HEK293T (cell line): Measurements from ENCODE around the gene NFKBIA.

Experiments used
- BHLHE40 ChIP-seq: fragments of 450-650 bp; IDR thresholded peaks from 2 replicates; pipeline ENCODE4 v1.6.1; 2016; ENCODE audit warnings: mild to moderate bottlenecking, moderate library complexity, borderline replicate concordance
- CTBP1 ChIP-seq: fragments of 450-650 bp; IDR thresholded peaks from 2 replicates; pipeline ENCODE4 v1.6.1; 2016; ENCODE audit warnings: borderline replicate concordance
- HDGF ChIP-seq: fragments of 450-650 bp; IDR thresholded peaks from 2 replicates; pipeline ENCODE4 v1.6.1; 2017; ENCODE audit warnings: antibody characterized with exemption, borderline replicate concordance
- L3MBTL2 ChIP-seq: fragments of 450-650 bp; conservative IDR thresholded peaks from 2 replicates; pipeline ENCODE4 v1.6.1; 2016; ENCODE audit warnings: mild to moderate bottlenecking
- LEF1 ChIP-seq: fragments of 450-650 bp; IDR thresholded peaks from 2 replicates; pipeline ENCODE4 v1.6.1; 2017; ENCODE audit warnings: mild to moderate bottlenecking, borderline replicate concordance
- PKNOX1 ChIP-seq: fragments of 450-650 bp; IDR thresholded peaks from 2 replicates; pipeline ENCODE4 v1.6.1; 2016
- SP1 ChIP-seq: fragments of 450-650 bp; IDR thresholded peaks from 2 replicates; pipeline ENCODE4 v1.6.1; 2017
- SUZ12 ChIP-seq: fragments of 450-650 bp; IDR thresholded peaks from 2 replicates; pipeline ENCODE4 v1.6.1; 2016; ENCODE audit warnings: mild to moderate bottlenecking
- ZNF384 ChIP-seq: fragments of 450-650 bp; IDR thresholded peaks from 2 replicates; pipeline ENCODE4 v1.6.1; 2016

DNA sequence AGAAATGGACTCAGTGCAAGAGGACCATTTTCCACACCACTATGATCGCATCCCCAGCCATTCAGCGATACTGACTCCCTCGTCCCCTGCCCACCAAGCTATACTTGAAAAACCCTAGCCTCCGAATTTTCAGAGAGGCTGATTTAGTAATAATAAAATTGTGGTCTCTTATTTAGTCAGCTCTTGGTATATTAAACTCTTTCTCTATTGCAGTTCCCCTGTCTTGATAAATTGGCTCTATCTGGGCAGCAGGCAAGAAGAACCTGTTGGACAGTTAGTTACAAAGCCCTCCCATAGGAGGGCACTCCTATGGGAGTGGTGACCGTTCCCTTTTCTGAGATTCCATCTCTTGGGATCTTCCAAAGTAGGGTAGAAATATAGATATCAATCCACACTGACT is 33.6 kb downstream of the NFKBIA start:
- TF ChIP-seq SUZ12 (no peak), PKNOX1 (no peak), ZNF384 (no peak), BHLHE40 (no peak), SP1 (no peak), HDGF (no peak), LEF1 (no peak), CTBP1 (no peak), L3MBTL2 (no peak)
